HepG2 (cell line): ENCODE data around the gene OAS2. TPM values are rescaled to one million over a fixed set of nuclear protein-coding genes. Genes with fewer than 3 reads are reported as not detected.
A peak's percentile ranks its signal among the peaks of the same experiment; 100 is the strongest.

Experiments
- ATAC-seq: fragments of 200-7000 bp; cut with Tn5 transposase; 3 replicates; pipeline ENCODE4 v1.9.1; 2020; ENCODE audit warnings: mild to moderate bottlenecking, moderate library complexity
- BruUV-seq: library from RNA; stranded (reverse); fragments of 400-500 nt; replicated peaks from 2 replicates; lab custom pipeline; 2021; lab: Mats Ljungman, UMichigan
- CTCF ChIA-PET: fragments of 300-600 bp; formaldehyde crosslinking; extraction: SDS; loops from one replicate; lab custom pipeline; 2021; ENCODE audit warnings: low total read pairs, inconsistent platforms, low intra/inter-chr PET ratio; lab: Yijun Ruan, JAX
- POLR2A ChIA-PET: fragments of 350-600 bp; sonication (Branson Sonifier 250); formaldehyde crosslinking; loops from one replicate; lab custom pipeline; 2020; ENCODE audit warnings: antibody characterized with exemption, inconsistent platforms; lab: Yijun Ruan, JAX
- DNase-seq: peaks from one replicate; pipeline ENCODE4 v3.0.0-alpha.2; 2015; ENCODE audit warnings: low spot score
- FAIRE-seq: peaks from 3 replicates; lab custom pipeline; 2011; peaks lifted over from hg19 to GRCh38; lab: Jason Lieb, UNC
- H2AFZ ChIP-seq: one replicate; pipeline ENCODE4 v1.6.1; 2011; ENCODE audit warnings: low read length, inconsistent platforms
- H3K27ac ChIP-seq: fragments of 300-600 bp; 3 replicates; pipeline ENCODE4 v1.8.0; 2011; ENCODE audit warnings: mixed run types, mild to moderate bottlenecking, mixed read lengths, low read length, inconsistent platforms; ENCODE audit not compliant: insufficient read depth; ENCODE audit errors: extremely low read length
- H3K27me3 ChIP-seq, 2 experiments: fragments of 200-600 bp in 1 of 2; 2 replicates in 1 of 2; 3 replicates in 1 of 2; pipeline versions ENCODE4 v1.6.0 to v1.8.0; 2011; ENCODE audit warnings: low read length in 2 of 2, mild to moderate bottlenecking in 2 of 2, moderate library complexity in 2 of 2, inconsistent platforms in 1 of 2; ENCODE audit not compliant: insufficient read depth in 2 of 2, control insufficient read depth in 1 of 2
- H3K36me3 ChIP-seq, 2 experiments: fragments of 200-600 bp in 1 of 2; replicated peaks in 1 of 2; 2 replicates in 1 of 2; 3 replicates in 1 of 2; pipeline versions ENCODE4 v1.5.1 to v1.8.0; 2011; ENCODE audit warnings: low read length in 2 of 2, inconsistent platforms in 1 of 2; ENCODE audit not compliant: insufficient read depth in 2 of 2, control insufficient read depth in 1 of 2
- H3K4me1 ChIP-seq: 2 replicates; pipeline ENCODE4 v1.5.1; 2012; ENCODE audit warnings: low read length, inconsistent platforms; ENCODE audit not compliant: insufficient read depth
- H3K4me2 ChIP-seq: 2 replicates; pipeline ENCODE4 v1.6.0; 2011; ENCODE audit warnings: low read depth, low read length, inconsistent platforms
- H3K4me3 ChIP-seq, 3 experiments: fragments of 200-600 bp in 1 of 3; sonication (generic), shearing (Covaris generic) in 1 of 3; replicated peaks in 1 of 3; 2 replicates each; pipeline ENCODE4 v1.5.1; 2011 to 2016; ENCODE audit warnings: low read length in 3 of 3, inconsistent platforms in 2 of 3, low read depth in 2 of 3, mild to moderate bottlenecking in 2 of 3, control low read depth in 1 of 3, mixed read lengths in 1 of 3; ENCODE audit not compliant: insufficient read depth in 1 of 3
- H3K79me2 ChIP-seq: one replicate; pipeline ENCODE4 v1.6.1; 2011; ENCODE audit warnings: low read length, inconsistent platforms; ENCODE audit not compliant: insufficient read depth
- H3K9ac ChIP-seq: 2 replicates; pipeline ENCODE4 v1.6.0; 2011; ENCODE audit warnings: mild to moderate bottlenecking, low read depth, low read length, inconsistent platforms; ENCODE audit not compliant: insufficient read depth
- H3K9me3 ChIP-seq: 2 replicates; pipeline ENCODE4 v1.5.1; 2012; ENCODE audit warnings: mild to moderate bottlenecking, low read length
- H4K20me1 ChIP-seq: 2 replicates; pipeline ENCODE4 v1.6.0; 2011; ENCODE audit warnings: inconsistent platforms, mild to moderate bottlenecking, low read length, moderate library complexity; ENCODE audit not compliant: insufficient read depth
- ATF6 ChIP-seq: sonication (generic); formaldehyde crosslinking; conservative IDR thresholded peaks from 2 replicates; pipeline ENCODE4 v1.4.0; 2020; ENCODE audit warnings: missing genetic modification reagents
- FOSL2 ChIP-seq: sonication (generic); formaldehyde crosslinking; IDR thresholded peaks from 2 replicates; pipeline ENCODE4 v1.4.0; 2020; ENCODE audit warnings: missing genetic modification reagents
- HOXA3 ChIP-seq: sonication (generic); formaldehyde crosslinking; IDR thresholded peaks from 2 replicates; pipeline ENCODE4 v1.5.0; 2020; ENCODE audit warnings: missing genetic modification reagents
- IKZF1 ChIP-seq: fragments of 450-650 bp; IDR thresholded peaks from 2 replicates; pipeline ENCODE4 v1.7.1; 2016
- JUNB ChIP-seq: sonication (generic); formaldehyde crosslinking; IDR thresholded peaks from 2 replicates; pipeline ENCODE4 v1.8.0; 2022; ENCODE audit warnings: missing genetic modification reagents, mild to moderate bottlenecking, borderline replicate concordance
- KMT2B ChIP-seq: IDR thresholded peaks from 2 replicates; pipeline ENCODE4 v1.6.1; 2016; ENCODE audit warnings: missing genetic modification reagents, missing compliant biosample characterization
- TCF7L2 ChIP-seq: IDR thresholded peaks from 2 replicates; pipeline ENCODE4 v1.6.1; 2011; ENCODE audit warnings: mild to moderate bottlenecking, low read depth, low read length, moderate library complexity
- ZNF441 ChIP-seq: sonication (generic); formaldehyde crosslinking; IDR thresholded peaks from 2 replicates; pipeline ENCODE4 v1.7.0; 2021; ENCODE audit warnings: missing genetic modification reagents, borderline replicate concordance
- ZNF496 ChIP-seq: sonication (generic); formaldehyde crosslinking; IDR thresholded peaks from 2 replicates; pipeline ENCODE4 v1.8.1; 2023; ENCODE audit warnings: mild to moderate bottlenecking, moderate library complexity, missing genetic modification reagents; ENCODE audit not compliant: insufficient replicate concordance
- ZNF878 ChIP-seq: sonication (generic); formaldehyde crosslinking; IDR thresholded peaks from 2 replicates; pipeline ENCODE4 v1.8.1; 2023; ENCODE audit warnings: mild to moderate bottlenecking, missing genetic modification reagents, moderate library complexity
- ZSCAN12 ChIP-seq: sonication (generic); formaldehyde crosslinking; IDR thresholded peaks from 2 replicates; pipeline ENCODE4 v1.9.0; 2021; ENCODE audit warnings: mild to moderate bottlenecking, missing genetic modification reagents
- WGBS: methylation state at CpG from one replicate; pipeline ENCODE4 v1.1.6; 2017; ENCODE audit warnings: low lambda C conversion rate; 5-methylcytosine and 5-hydroxymethylcytosine counted together
- in situ Hi-C: cut with HindIII; loops from 2 replicates; pipeline ENCODE4 v1.10.0; 2017; ENCODE audit warnings: low pct_unique_long_range_greater_than_20kb; ENCODE audit not compliant: extremely low pct_ligation_motif_present
- intact Hi-C: fragments of 100-400 bp; cut with micrococcal nuclease; formaldehyde crosslinking; loops from one replicate; pipeline ENCODE4 v1.10.0; 2022; ENCODE audit not compliant: unreplicated experiment
- polyA plus RNA-seq, 8 experiments: library from polyadenylated mRNA; depleted of rRNA in 3 of 8; stranded (reverse) in 7 of 8; unstranded in 1 of 8; fragments of >200 nt; fragmentation: Illumina TruSeq in 4 of 8; extraction: Trizol in 4 of 8; gene quantifications; 2 replicates each; pipeline versions ENCODE4 v1.2.1 to v1.2.3, GENCODE V29; 2011 to 2016; ENCODE audit warnings: low read depth in 4 of 8, missing spikeins in 1 of 8, mixed read lengths in 1 of 8; ENCODE audit not compliant: insufficient read depth in 1 of 8
- total RNA-seq, 5 experiments: library from RNA; depleted of rRNA; stranded (reverse); fragments of >200 nt; fragmentation: Illumina TruSeq; extraction: Trizol; gene quantifications; 2 replicates each; pipeline ENCODE4 v1.2.3, GENCODE V29; 2016; ENCODE audit warnings: low read depth in 1 of 5
- TF ChIP-seq, protein P1 (sequence below): sonication (generic); formaldehyde crosslinking; IDR thresholded peaks from 2 replicates; pipeline ENCODE4 v1.5.1; 2020; ENCODE audit warnings: mild to moderate bottlenecking, moderate library complexity, missing genetic modification reagents
- TF ChIP-seq, protein P2 (sequence below): sonication (generic); formaldehyde crosslinking; IDR thresholded peaks from 2 replicates; pipeline ENCODE4 v1.4.0; 2020; ENCODE audit warnings: mild to moderate bottlenecking, missing genetic modification reagents

The OAS2 gene
- total and polyA plus RNA-seq, 2 of the 13 experiments (the other 11 are each of a cell fraction or from before 2014, with no cell fraction given) = 0.05 to 0.24 TPM

GRCh38 chr12:113007166-113007565 lies 28.8 kb downstream of the OAS2 start:
- Histone ChIP-seq H3K4me3 (no peak overlapping the region), H3K9ac (no peak overlapping the region), H3K27ac (no peak overlapping the region), H3K36me3 (no peaks in the 10 kb centered on the region), H3K27me3 (peaks cover 2 to 30% of the 10 kb centered on the region in 2 experiments; a peak in 2 of 5 replicates), H3K9me3 (no peaks in the 10 kb centered on the region), H3K4me2 (no peak overlapping the region), H3K79me2 (no peaks in the 10 kb centered on the region), H2AFZ (no peak overlapping the region), H3K4me1 (peaks cover 6% of the 10 kb centered on the region), H4K20me1 (no peaks in the 10 kb centered on the region)
- FAIRE-seq (no peak), ATAC-seq (no peak), DNase-seq (peak; percentile 41)
- TF ChIP-seq FOSL2 = peak; percentile 60
- no peak for TF ChIP-seq ZNF441
- intact Hi-C loops = no loop called here
- no TSS peak for BruUV-seq
- POLR2A ChIA-PET = no interaction called here
- 0% methylated on average over 4 of the region's 4 CpGs for WGBS
- CTCF ChIA-PET = no interaction called here
- in situ Hi-C loops = no loop called here

DNA sequence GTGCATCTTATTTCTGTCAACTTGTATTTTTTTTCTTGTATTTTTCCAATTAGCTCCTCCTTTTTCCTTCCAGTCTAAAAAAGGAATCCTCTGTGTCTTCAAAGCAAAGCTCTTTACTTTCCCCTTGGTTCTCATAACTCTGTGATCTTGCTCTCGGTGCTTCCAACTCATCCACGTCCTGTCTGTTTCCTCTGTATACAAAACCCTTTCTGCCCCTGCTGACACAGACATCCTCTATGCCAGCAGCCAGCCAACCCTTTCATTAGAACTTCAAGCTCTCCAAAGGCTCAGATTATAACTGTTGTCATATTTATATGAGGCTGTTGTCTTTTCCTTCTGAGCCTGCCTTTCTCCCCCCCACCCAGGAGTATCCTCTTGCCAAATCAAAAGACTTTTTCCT lies 32.4 kb downstream of the OAS2 start:
- Histone ChIP-seq H3K9me3 (no peaks in the 10 kb centered on the region), H3K4me3 (no peak overlapping the region), H4K20me1 (no peaks in the 10 kb centered on the region), H3K4me1 (no peaks in the 10 kb centered on the region), H3K27ac (no peak overlapping the region), H3K4me2 (no peak overlapping the region), H3K9ac (no peak overlapping the region), H3K79me2 (no peaks in the 10 kb centered on the region), H2AFZ (no peak overlapping the region), H3K27me3 (peaks cover 2 to 32% of the 10 kb centered on the region in 2 experiments; a peak in 3 of 5 replicates), H3K36me3 (no peaks in the 10 kb centered on the region)
- ChIA-PET CTCF (no interaction called here), POLR2A (no interaction called here)
- intact Hi-C loops (no loop called here), in situ Hi-C loops (no loop called here)
- 5% methylated on average over 2 of the region's 2 CpGs for WGBS
- no TSS peak for BruUV-seq
- FAIRE-seq = no peak
- no peak for DNase-seq
- ATAC-seq = no peak
- TF ChIP-seq ZSCAN12 (CRISPR knock-in tag) = no peak
- TF ChIP-seq, protein P1, sequence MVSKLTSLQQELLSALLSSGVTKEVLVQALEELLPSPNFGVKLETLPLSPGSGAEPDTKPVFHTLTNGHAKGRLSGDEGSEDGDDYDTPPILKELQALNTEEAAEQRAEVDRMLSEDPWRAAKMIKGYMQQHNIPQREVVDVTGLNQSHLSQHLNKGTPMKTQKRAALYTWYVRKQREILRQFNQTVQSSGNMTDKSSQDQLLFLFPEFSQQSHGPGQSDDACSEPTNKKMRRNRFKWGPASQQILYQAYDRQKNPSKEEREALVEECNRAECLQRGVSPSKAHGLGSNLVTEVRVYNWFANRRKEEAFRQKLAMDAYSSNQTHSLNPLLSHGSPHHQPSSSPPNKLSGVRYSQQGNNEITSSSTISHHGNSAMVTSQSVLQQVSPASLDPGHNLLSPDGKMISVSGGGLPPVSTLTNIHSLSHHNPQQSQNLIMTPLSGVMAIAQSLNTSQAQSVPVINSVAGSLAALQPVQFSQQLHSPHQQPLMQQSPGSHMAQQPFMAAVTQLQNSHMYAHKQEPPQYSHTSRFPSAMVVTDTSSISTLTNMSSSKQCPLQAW (CRISPR knock-in tag) = no peak
- no peak for TF ChIP-seq KMT2B (CRISPR knock-in tag)
- no peak for TF ChIP-seq HOXA3 (CRISPR knock-in tag)
- TF ChIP-seq TCF7L2 = no peak
- no peak for TF ChIP-seq IKZF1
- no peak for TF ChIP-seq JUNB (CRISPR knock-in tag)
- TF ChIP-seq, protein P2, sequence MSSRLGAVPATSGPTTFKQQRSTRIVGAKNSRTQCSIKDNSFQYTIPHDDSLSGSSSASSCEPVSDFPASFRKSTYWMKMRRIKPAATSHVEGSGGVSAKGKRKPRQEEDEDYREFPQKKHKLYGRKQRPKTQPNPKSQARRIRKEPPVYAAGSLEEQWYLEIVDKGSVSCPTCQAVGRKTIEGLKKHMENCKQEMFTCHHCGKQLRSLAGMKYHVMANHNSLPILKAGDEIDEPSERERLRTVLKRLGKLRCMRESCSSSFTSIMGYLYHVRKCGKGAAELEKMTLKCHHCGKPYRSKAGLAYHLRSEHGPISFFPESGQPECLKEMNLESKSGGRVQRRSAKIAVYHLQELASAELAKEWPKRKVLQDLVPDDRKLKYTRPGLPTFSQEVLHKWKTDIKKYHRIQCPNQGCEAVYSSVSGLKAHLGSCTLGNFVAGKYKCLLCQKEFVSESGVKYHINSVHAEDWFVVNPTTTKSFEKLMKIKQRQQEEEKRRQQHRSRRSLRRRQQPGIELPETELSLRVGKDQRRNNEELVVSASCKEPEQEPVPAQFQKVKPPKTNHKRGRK (CRISPR knock-in tag) = no peak
- no peak for TF ChIP-seq ZNF496
- TF ChIP-seq ATF6 (CRISPR knock-in tag) = no peak
- no peak for TF ChIP-seq ZNF878 (CRISPR knock-in tag)
